GM12891 (cell line): Measurements from ENCODE around the gene USP48.

Experiments
- PAX5 ChIP-seq: IDR thresholded peaks from 2 replicates; pipeline ENCODE4 v1.6.1; 2011; ENCODE audit warnings: low read length, moderate library complexity, mild to moderate bottlenecking; ENCODE audit not compliant: insufficient read depth, severe bottlenecking
- POLR2A ChIP-seq: IDR thresholded peaks from 2 replicates; pipeline ENCODE4 v1.6.1; 2011; ENCODE audit warnings: low read depth, low read length, control low read depth
- POLR2AphosphoS5 ChIP-seq: IDR thresholded peaks from 2 replicates; pipeline ENCODE4 v1.6.1; 2011; ENCODE audit warnings: low read depth, low read length, control low read depth
- POU2F2 ChIP-seq: IDR thresholded peaks from 2 replicates; pipeline ENCODE4 v1.6.1; 2011; ENCODE audit warnings: low read depth, mild to moderate bottlenecking, control low read depth, low read length, moderate library complexity
- SPI1 ChIP-seq: IDR thresholded peaks from 2 replicates; pipeline ENCODE4 v1.6.1; 2011; ENCODE audit warnings: low read depth, low read length, control low read depth
- TAF1 ChIP-seq: IDR thresholded peaks from 2 replicates; pipeline ENCODE4 v1.6.1; 2011; ENCODE audit warnings: low read depth, low read length, control low read depth

DNA sequence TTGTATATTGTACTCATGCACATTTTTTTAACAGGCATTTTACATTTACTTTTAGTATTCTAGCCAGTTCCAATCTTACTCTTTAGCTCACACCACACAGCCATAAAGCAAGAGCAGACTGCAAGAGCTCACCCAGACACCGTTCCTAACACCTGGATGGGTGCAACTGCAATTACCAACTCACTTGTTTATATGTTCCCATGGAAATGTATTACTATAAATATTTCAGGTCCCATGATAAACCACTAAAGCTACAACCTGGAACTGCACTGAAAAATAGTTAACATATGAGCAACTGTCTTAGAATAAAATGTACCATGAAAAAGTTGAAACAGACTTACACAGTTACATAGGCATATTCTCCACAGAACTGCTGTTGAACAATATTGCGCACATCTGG lies 30.8 kb downstream of the USP48 start:
- TF ChIP-seq POLR2AphosphoS5 (no peak), POLR2A (no peak), SPI1 (no peak), TAF1 (no peak), POU2F2 (no peak), PAX5 (no peak)
